Measurements from ENCODE around the gene PFN1.
A peak's percentile ranks its signal among the peaks of the same experiment; 100 is the strongest.

Gene PFN1

GRCh38 chr17:4946312-4946976, 1.9 kb downstream of the PFN1 start:
- DNase-seq (ENCODE audit: insufficient read length, low spot score) (no peak), FAIRE-seq (no peak)

GRCh38 chr17:4945944-4946280, 2.4 kb downstream of the PFN1 start:
- DNase-seq (ENCODE audit: insufficient read length, low spot score) (no peak), FAIRE-seq (no peak)

DNA sequence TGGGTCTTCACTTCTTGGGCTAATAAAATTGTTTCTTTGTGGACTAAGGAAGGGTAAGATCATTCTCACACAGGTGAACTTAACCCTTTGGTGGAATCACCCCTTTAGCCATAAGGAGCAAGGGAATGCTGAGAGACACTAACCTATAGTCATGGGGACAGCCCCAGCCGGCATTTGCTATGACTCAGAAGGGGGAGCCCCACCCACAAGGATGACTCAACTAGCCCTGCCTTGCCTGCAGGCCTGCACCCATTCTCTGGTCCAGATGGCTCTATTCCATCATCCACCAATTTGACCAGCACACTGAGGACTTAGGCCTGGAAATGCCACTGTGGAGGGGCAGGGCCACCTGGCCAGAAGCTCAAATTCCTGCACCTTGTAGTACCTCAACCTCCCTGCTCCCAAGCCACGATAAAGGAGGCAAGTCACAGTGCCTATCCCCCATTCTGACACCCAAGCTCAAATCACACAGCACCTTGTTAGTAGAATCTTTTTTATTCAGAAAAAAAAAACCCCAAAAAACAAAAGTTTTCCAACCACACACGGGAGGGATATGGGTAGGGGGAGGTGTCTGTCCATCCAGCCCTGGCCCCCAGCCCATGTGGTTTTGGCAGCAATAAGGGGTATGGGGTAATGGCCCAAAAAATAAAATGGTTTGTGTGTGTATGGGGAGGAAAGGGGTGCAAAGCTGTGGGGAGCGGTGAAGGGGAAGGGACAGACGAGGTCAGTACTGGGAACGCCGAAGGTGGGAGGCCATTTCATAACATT, 3.0 kb downstream of the PFN1 start:
- peak; percentile 87 for DNase-seq (ENCODE audit: insufficient read length, low spot score)
- peak; percentile 97 for FAIRE-seq

- no peak for FAIRE-seq
- DNase-seq (ENCODE audit: insufficient read length, low spot score), result no peak
Observed at GRCh38 chr17:4944554-4945175, 3.7 kb downstream of the PFN1 start.

DNA sequence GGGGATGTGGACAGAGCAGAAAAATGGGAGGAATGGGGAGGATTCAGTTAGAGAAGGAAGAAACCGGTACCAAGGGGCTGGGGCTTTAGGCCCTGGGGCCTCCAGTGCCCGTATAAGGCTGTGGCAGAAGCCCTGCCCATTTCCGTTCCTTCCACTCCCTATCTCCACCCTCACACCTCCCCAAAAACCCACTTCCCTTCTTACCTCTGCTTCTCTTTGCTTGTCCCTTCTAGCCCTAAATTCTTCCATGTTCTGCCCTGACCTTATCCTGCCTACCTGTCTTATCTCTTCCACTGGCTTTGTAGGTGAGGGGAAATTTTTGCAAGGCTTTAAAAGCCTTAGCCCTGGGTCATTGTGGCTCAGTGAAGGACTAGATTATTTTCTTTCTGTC, 4.2 kb downstream of the PFN1 start:
- DNase-seq (ENCODE audit: insufficient read length, low spot score), result no peak
- FAIRE-seq, result no peak

DNA sequence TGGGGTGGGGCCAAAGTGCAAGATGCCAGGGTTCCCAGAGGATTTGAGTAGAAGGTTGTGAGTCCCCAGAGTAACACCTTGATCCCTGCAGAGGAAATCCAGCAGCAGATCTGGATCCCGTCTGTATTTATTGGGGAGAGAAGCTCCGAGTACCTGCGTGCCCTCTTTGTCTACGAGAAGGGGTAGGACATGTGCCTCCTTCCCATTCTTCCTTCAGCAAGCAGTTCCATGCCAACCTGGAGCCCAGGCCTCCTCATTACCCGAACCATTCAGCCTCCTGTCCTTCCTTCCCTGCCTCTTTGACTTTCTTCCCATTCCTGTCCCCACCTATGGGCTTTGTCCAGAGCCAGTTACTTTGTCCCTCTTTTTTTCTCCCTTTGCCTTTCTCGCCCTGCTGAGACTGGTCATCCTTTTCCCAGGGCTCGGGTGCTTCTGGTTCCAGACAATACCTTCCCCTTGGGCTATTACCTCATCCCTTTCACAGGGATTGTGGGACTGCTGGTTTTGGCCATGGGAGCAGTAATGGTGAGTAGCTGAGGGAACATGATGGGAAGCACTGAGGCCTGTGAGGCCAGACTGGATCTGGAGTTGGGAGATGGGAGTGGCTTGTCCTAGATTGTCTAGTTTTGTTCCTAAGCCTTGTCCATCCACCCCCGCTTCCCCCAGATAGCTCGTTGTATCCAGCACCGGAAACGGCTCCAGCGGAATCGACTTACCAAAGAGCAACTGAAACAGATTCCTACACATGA, 5.4 kb downstream of the PFN1 start:
- FAIRE-seq (no peak), DNase-seq (ENCODE audit: insufficient read length, low spot score) (no peak)

DNA sequence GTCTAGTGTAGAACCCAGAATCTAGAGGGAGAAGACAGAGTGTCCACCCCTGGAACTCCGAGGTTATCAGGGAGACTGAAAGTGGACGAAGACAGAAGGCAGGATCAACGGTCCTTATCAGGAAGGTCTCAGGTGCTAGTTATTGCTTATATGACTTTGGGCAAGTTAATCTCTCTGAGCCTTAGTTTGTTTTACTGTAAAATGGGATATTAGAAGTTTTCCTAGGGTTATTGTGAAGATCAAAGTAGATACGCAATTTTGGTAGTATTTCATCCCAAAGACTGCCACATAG, 7.1 kb downstream of the PFN1 start:
- no peak for DNase-seq (ENCODE audit: insufficient read length, low spot score)
- no peak for FAIRE-seq

DNA sequence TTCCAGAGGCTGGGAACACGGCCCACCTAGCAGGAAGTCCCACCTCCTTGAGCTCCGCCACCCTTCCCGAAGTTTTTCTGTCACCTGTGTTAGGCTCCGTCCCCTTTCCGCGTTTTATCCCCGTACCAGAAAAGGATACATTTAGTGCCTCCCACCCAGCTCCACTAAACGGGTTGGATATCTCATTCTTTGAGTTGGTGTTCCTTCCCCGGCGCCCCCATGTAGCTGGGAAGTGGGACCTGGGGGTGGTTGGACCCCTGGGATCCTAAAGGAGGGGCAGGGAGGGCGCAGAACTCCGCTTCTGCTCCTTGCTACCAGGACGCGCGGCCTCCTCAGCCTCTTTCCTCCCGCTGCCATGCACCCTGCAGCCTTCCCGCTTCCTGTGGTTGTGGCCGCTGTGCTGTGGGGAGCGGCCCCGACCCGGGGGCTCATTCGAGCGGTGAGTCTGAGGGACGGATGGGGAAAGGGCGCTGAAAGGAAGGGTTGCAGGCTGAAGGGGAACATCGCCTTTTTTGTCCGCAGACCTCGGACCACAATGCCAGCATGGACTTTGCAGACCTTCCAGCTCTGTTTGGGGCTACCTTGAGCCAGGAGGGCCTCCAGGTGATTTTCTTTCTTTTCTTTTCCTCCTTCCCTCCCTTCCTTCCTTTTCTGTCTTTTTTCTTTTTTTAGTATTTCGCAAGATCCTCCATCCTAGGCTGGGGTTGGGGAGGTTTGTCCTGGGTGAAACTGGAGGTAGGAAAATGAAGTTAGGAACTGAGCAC, 7.6 kb downstream of the PFN1 start:
- peak; percentile 90 for DNase-seq (ENCODE audit: insufficient read length, low spot score)
- no peak for FAIRE-seq

DNA sequence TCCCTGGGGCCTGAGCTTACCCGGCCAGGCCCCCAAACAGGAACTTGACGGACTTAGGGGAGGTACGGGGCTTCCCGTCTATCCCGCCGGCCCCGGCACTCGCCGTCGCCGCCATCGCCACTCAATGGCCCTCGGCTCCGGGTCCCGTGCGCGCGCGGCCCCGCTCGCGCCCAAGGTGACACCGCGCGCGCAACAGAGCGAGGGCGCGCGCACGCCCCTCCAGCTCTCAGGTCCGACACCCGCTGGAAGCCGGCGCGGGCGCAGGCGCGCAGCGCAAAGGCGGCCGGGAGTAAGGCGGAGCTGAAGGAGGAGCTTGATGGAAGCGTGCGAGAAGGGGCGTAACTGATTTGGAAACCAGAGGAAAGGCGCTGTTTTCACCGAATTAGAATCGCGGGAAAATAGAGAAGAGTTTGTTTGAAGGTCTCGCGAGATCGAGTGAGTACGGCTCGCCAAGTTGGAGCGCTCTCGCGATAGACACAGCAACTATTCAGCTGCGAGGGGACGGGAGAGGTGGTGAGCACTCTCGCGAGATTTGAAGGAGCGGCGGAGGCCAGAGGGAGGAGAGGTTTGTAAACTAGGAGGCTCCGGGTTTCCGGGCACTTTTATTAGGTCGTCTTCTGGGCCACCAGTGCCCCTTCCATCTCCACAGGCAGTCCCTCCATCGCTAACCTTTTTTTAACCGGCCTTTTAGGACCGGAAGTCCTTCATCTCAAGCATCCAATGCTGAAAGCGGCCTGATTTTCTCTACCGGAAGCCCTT, 8.4 kb downstream of the PFN1 start, which contains the start of the genes RNF167 and SLC25A11:
TSS of gene RNF167 (plus strand) at position 473 of the 759 bp plus-strand sequence. CDS start 642 bp downstream, outside the sequence.
TSS of gene SLC25A11 (minus strand) at position 251 of the 759 bp plus-strand sequence. CDS start at position 115, 136 bp downstream.
- peak; percentile 98 for DNase-seq (ENCODE audit: insufficient read length, low spot score)
- peak; percentile 95 for FAIRE-seq

DNA sequence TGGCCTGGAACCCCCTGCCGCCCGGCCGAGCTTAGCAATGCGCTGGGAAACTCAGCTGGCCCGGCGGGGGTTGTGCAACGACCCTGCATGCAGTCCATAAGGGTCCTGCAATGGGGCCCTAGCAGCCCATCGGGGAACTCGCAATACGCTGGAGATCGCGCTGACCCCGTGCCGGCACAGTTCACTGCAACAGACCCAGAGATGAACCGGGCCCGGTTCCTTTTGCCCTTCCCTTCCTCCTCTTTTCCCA, 8.9 kb downstream of the PFN1 start:
- DNase-seq (ENCODE audit: insufficient read length, low spot score) (no peak), FAIRE-seq (no peak)

GRCh38 chr17:4938688-4939545, 9.4 kb downstream of the PFN1 start:
- peak; percentile 57 for FAIRE-seq
- DNase-seq (ENCODE audit: insufficient read length, low spot score), result no peak

GRCh38 chr17:4938069-4938491, 10.2 kb downstream of the PFN1 start:
- no peak for FAIRE-seq
- no peak for DNase-seq (ENCODE audit: insufficient read length, low spot score)

- FAIRE-seq, result no peak
- no peak for DNase-seq (ENCODE audit: insufficient read length, low spot score)
Observed at GRCh38 chr17:4937553-4937952, 10.8 kb downstream of the PFN1 start.

- DNase-seq (ENCODE audit: insufficient read length, low spot score) (no peak), FAIRE-seq (peak; percentile 54)
Observed at GRCh38 chr17:4936436-4936835, 11.9 kb downstream of the PFN1 start.

- FAIRE-seq (no peak), DNase-seq (ENCODE audit: insufficient read length, low spot score) (no peak)
Observed at GRCh38 chr17:4935650-4936049, 12.7 kb downstream of the PFN1 start.

GRCh38 chr17:4934173-4934979, 14.0 kb downstream of the PFN1 start:
- FAIRE-seq (peak; percentile 82), DNase-seq (ENCODE audit: insufficient read length, low spot score) (peak; percentile 56)

DNA sequence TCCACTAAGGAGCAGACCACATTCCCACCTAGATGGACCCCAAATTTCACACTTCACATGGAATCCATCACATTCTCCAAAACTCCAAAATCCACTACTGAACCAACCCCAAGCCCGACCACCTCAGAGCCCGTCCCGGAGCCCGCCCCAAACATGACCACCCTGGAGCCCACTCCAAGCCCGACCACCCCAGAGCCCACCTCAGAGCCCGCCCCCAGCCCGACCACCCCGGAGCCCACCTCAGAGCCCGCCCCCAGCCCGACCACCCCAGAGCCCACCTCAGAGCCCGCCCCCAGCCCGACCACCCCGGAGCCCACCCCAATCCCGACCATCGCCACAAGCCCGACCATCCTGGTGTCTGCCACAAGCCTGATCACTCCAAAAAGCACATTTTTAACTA, 14.7 kb downstream of the PFN1 start:
- FAIRE-seq (no peak), DNase-seq (ENCODE audit: insufficient read length, low spot score) (no peak)

- no peak for DNase-seq (ENCODE audit: insufficient read length, low spot score)
- FAIRE-seq, result no peak
Observed at GRCh38 chr17:4932756-4933155, 15.6 kb downstream of the PFN1 start.
